Measurements from ENCODE around the gene PRKCE. TPM values are rescaled to one million over a fixed set of nuclear protein-coding genes. Genes with fewer than 3 reads are reported as not detected.
A peak's percentile ranks its signal among the peaks of the same experiment; 100 is the strongest.

The PRKCE gene
- total and polyA plus RNA-seq, 2 of the 8 experiments (the other 6 are each of a cell fraction or from before 2014, with no cell fraction given), result 0.54 to 2.1 TPM

GRCh38 chr2:45973426-45973825, 322.0 kb downstream of the PRKCE start:
- H2BK120ac ChIP-seq (replicated peaks; ENCODE audit: low read depth, low read length), result no peak overlapping the region
- 90% methylated on average over 4 of the region's 4 CpGs; no CpG with 5 or more reads in 1 of the 2 experiments for WGBS, 2 experiments (ENCODE audit: extremely low coverage in 1 of 2, insufficient coverage in 1 of 2, insufficient read length in 1 of 2, insufficient replicate concordance in 2 of 2, low coverage in 1 of 2, low lambda C conversion rate in 2 of 2, missing lambda C conversion rate in 1 of 2)
- H2BK12ac ChIP-seq (ENCODE audit: low read depth, low read length), result no peak overlapping the region
- H2BK15ac ChIP-seq (ENCODE audit: low read length), result no peak overlapping the region
- H3K18ac ChIP-seq (ENCODE audit: extremely low read depth, low read length), result no peak overlapping the region
- H3K4me2 ChIP-seq (ENCODE audit: insufficient read depth in 1 of 2, low read depth in 2 of 2, low read length in 2 of 2), result no peak overlapping the region
- H2AK5ac ChIP-seq (ENCODE audit: low read depth, low read length), result no peak overlapping the region
- FAIRE-seq, result no peak
- no peak overlapping the region for H4K5ac ChIP-seq (ENCODE audit: insufficient read length, low read depth, low read length)
- no peak overlapping the region for H4K91ac ChIP-seq (replicated peaks; ENCODE audit: insufficient read length, low read length)
- no peak overlapping the region for H3K4ac ChIP-seq (replicated peaks; ENCODE audit: insufficient read length, low read depth, low read length)
- H3K9ac ChIP-seq (replicated peaks in 1 of 4; ENCODE audit: extremely low read depth in 1 of 4, low read depth in 3 of 4, low read length in 3 of 4), result no peak overlapping the region
- H2AFZ ChIP-seq (ENCODE audit: low read length), result no peak overlapping the region
- CTCF ChIA-PET (ENCODE audit: partially characterized antibody), result interaction anchor here (1.2 kb wide), 1 partner anchor 30 kb away, joined by 3 read pairs; no protein-coding TSS in a partner anchor
- no peaks in the 10 kb centered on the region for H3K27me3 ChIP-seq (replicated peaks in 1 of 4; ENCODE audit: control insufficient read depth in 3 of 4, extremely low read depth in 1 of 4, insufficient read depth in 3 of 4, low read length in 3 of 4)
- TF ChIP-seq MAFK (IDR thresholded peaks at IDR 0.05; ENCODE audit: low read depth, low read length), result no peak
- no peak for TF ChIP-seq SP2 (IDR thresholded peaks at IDR 0.05; ENCODE audit: low read length)
- TF ChIP-seq SIN3A (conservative IDR thresholded peaks at IDR 0.05 in 1 of 2, IDR thresholded peaks at IDR 0.05 in 1 of 2; ENCODE audit: low read depth in 1 of 2, low read length in 2 of 2), result no peak
- no peak for TF ChIP-seq RNF2 (IDR thresholded peaks at IDR 0.05; ENCODE audit: borderline replicate concordance, low read depth, low read length, missing control alignments, poor library complexity, severe bottlenecking)
- no peak for TF ChIP-seq CBX5 (IDR thresholded peaks at IDR 0.05; ENCODE audit: low read depth, low read length)
- no peak for TF ChIP-seq PHF8 (conservative IDR thresholded peaks at IDR 0.05; ENCODE audit: low read depth, low read length)
- no peak for TF ChIP-seq CHD1 (IDR thresholded peaks at IDR 0.05; ENCODE audit: low read depth, low read length)
- H3K36me3 ChIP-seq (ENCODE audit: control insufficient read depth in 2 of 4, insufficient read depth in 4 of 4, low read length in 3 of 4), result no peaks in the 10 kb centered on the region
- H3K23ac ChIP-seq (ENCODE audit: insufficient read length), result no peak overlapping the region
- H3K4me1 ChIP-seq (replicated peaks in 1 of 4; ENCODE audit: control insufficient read depth in 3 of 4, insufficient read depth in 4 of 4, low read length in 3 of 4), result no peaks in the 10 kb centered on the region
- no peaks in the 10 kb centered on the region for H3K9me3 ChIP-seq (ENCODE audit: insufficient read depth in 2 of 2, low read depth in 1 of 2, low read length in 1 of 2)
- POLR2A ChIA-PET (ENCODE audit: partially characterized antibody), result no interaction called here
- H3K23me2 ChIP-seq (ENCODE audit: low read depth, low read length), result no peaks in the 10 kb centered on the region; the same call in 1 of the 2 replicates
- no peaks in the 10 kb centered on the region for H3K79me2 ChIP-seq (ENCODE audit: control insufficient read depth in 1 of 2, insufficient read depth in 2 of 2, low read length in 2 of 2)
- no peak overlapping the region for H2BK5ac ChIP-seq (ENCODE audit: low read depth, low read length)
- no peak overlapping the region for H2BK20ac ChIP-seq (ENCODE audit: low read length)
- H3K79me1 ChIP-seq (ENCODE audit: low read depth, low read length), result no peaks in the 10 kb centered on the region
- no peak overlapping the region for H3K56ac ChIP-seq (replicated peaks; ENCODE audit: insufficient read length, low read depth, low read length)
- H4K8ac ChIP-seq (ENCODE audit: extremely low read depth, insufficient read depth, low read length), result no peak overlapping the region
- H3K4me3 ChIP-seq (ENCODE audit: extremely low read depth in 1 of 4, insufficient read depth in 2 of 4, low read depth in 3 of 4, low read length in 4 of 4), result no peak overlapping the region
- H3K14ac ChIP-seq (ENCODE audit: insufficient read length), result no peak overlapping the region
- peak in 1 of 2 experiments; percentile 20 for DNase-seq (ENCODE audit: low read depth in 1 of 2, low spot score in 2 of 2)
- H3K27ac ChIP-seq (ENCODE audit: low read depth, low read length), result no peak overlapping the region
- no peaks in the 10 kb centered on the region for H4K20me1 ChIP-seq (replicated peaks in 1 of 2; ENCODE audit: control insufficient read depth in 1 of 2, insufficient read depth in 2 of 2, low read length in 2 of 2)
